Measurements from ENCODE around the gene TP53TG3E. TPM values are rescaled to one million over a fixed set of nuclear protein-coding genes. Genes with fewer than 3 reads are reported as not detected.
"Not testable (repeated sequence)": the region's sequence is repeated elsewhere in the genome, so short reads cannot be mapped to it uniquely, and the experiment has no call there.

TP53TG3E gene
- polyA plus RNA-seq (2012; ENCODE audit: insufficient read length, low read depth) = not detected

DNA sequence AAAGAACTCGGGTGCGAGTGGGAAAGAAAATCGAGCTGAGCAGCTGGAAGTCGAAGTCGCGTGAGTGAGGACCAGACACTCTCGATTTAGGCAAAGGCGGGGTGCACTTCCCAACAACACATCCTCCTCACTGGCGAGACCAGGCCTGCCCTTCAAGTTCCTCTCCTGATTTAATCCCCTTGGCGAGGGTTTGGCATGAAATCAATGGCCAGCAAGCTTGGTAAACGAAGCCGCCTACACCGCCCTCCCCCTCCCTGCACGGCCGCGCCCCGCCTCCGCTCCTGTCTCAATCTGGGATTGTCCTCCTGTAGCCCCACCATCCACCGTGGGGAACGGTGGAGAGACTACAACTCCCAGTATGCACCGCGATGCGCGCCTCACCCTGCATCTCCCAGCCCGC lies at the start of gene TP53TG3E:
TSS of gene TP53TG3E (plus strand) at position 301 of the 400 bp plus-strand sequence. CDS start at position 369, 68 bp downstream.
- not testable (repeated sequence) for TF ChIP-seq FOXP2 (optimal IDR thresholded peaks at IDR 0.05; ENCODE audit: borderline replicate concordance, extremely low read depth, extremely low read length, insufficient read depth); TAF1 (IDR thresholded peaks at IDR 0.05; ENCODE audit: borderline replicate concordance, insufficient read depth, low read length); POLR2AphosphoS5 (IDR thresholded peaks at IDR 0.05; ENCODE audit: low read depth, low read length)
